Measurements from ENCODE around the gene TSPAN18. TPM values are rescaled to one million over a fixed set of nuclear protein-coding genes. Genes with fewer than 3 reads are reported as not detected.

The TSPAN18 gene
- total RNA-seq, 4 donors from 2014 or later, result 31.1 to 74.6 (median 34.7) TPM

GRCh38 chr11:44865866-44866272 is 139.1 kb downstream of the TSPAN18 start:
- WGBS, 2 donors (ENCODE audit: low coverage in 1 of 2), result 48% methylated on average over 4 of the region's 7 CpGs; no CpG with 5 or more reads in 1 of the 2 donors
- no peak overlapping the region for H3K4me3 ChIP-seq
- H3K27me3 ChIP-seq, result no peaks in the 10 kb centered on the region
- H3K4me1 ChIP-seq, result peaks cover 5 to 94% (median 8%) of the 10 kb centered on the region in 3 donors
- H3K27ac ChIP-seq, result peak overlapping the region; percentile 35 to 96 (median 85)
- TF ChIP-seq CTCF (IDR thresholded peaks at IDR 0.05), result peak in 1 of 4 experiments; percentile 28
- peak; percentile 7 for TF ChIP-seq POLR2AphosphoS5 (IDR thresholded peaks at IDR 0.05)
- no peak for TF ChIP-seq POLR2A (IDR thresholded peaks at IDR 0.05)
- no peak for TF ChIP-seq EP300 (IDR thresholded peaks at IDR 0.05)
- no peak for ATAC-seq
- H3K36me3 ChIP-seq, result no peaks in the 10 kb centered on the region
- no peaks in the 10 kb centered on the region for H3K9me3 ChIP-seq

- Histone ChIP-seq H3K4me1 (peaks cover 5 to 90% (median 8%) of the 10 kb centered on the region in 3 donors), H3K27ac (peak overlapping the region in 3 of 4 donors; percentile 78 to 96 (median 92)), H3K36me3 (peaks cover 0 to 2% of the 10 kb centered on the region in 2 donors), H3K4me3 (no peak overlapping the region), H3K9me3 (no peaks in the 10 kb centered on the region), H3K27me3 (no peaks in the 10 kb centered on the region)
- TF ChIP-seq POLR2A (IDR thresholded peaks at IDR 0.05) (no peak), CTCF (IDR thresholded peaks at IDR 0.05) (no peak), POLR2AphosphoS5 (IDR thresholded peaks at IDR 0.05) (no peak)
- WGBS, 2 donors (ENCODE audit: low coverage in 1 of 2), result 57% methylated on average over 3 of the region's 6 CpGs; no CpG with 5 or more reads in 1 of the 2 donors
- no peak for ATAC-seq
Measured at GRCh38 chr11:44866286-44866685, 139.5 kb downstream of the TSPAN18 start.

- no peaks in the 10 kb centered on the region for H3K9me3 ChIP-seq
- TF ChIP-seq POLR2A (IDR thresholded peaks at IDR 0.05) (no peak), POLR2AphosphoS5 (IDR thresholded peaks at IDR 0.05) (no peak), EP300 (IDR thresholded peaks at IDR 0.05) (no peak), CTCF (IDR thresholded peaks at IDR 0.05) (no peak)
- H3K27me3 ChIP-seq, result no peaks in the 10 kb centered on the region
- H3K4me1 ChIP-seq, result peaks cover 0 to 73% (median under 1%) of the 10 kb centered on the region in 3 donors
- peak overlapping the region; percentile 7 to 74 (median 64) for H3K27ac ChIP-seq
- H3K4me3 ChIP-seq, result no peak overlapping the region
- WGBS, 2 donors (ENCODE audit: low coverage in 1 of 2), result 88 to 90% methylated on average over 2 to 4 of the region's 6 CpGs
- no peak for ATAC-seq
- H3K36me3 ChIP-seq, result peaks cover 0 to 3% of the 10 kb centered on the region in 2 donors
Measured at GRCh38 chr11:44868021-44868420, 141.3 kb downstream of the TSPAN18 start.

GRCh38 chr11:44868455-44869421 is 142.0 kb downstream of the TSPAN18 start:
- H3K27ac ChIP-seq, result peak overlapping the region; percentile 7 to 74 (median 64)

More at GRCh38 chr11:44868455-44869421, 142.0 kb downstream of the TSPAN18 start:
- ATAC-seq, result no peak
- Histone ChIP-seq H3K9me3 (no peaks in the 10 kb centered on the region), H3K4me3 (no peak overlapping the region), H3K4me1 (peaks cover 0 to 65% (median 0%) of the 10 kb centered on the region in 3 donors), H3K27me3 (no peaks in the 10 kb centered on the region), H3K36me3 (peaks cover 0 to 3% of the 10 kb centered on the region in 2 donors)
- 65 to 100% methylated on average over 4 to 5 of the region's 14 CpGs for WGBS, 2 donors (ENCODE audit: low coverage in 1 of 2)
- TF ChIP-seq POLR2A (IDR thresholded peaks at IDR 0.05) (no peak), EP300 (IDR thresholded peaks at IDR 0.05) (no peak), POLR2AphosphoS5 (IDR thresholded peaks at IDR 0.05) (no peak), CTCF (IDR thresholded peaks at IDR 0.05) (no peak)

Measured in gastroesophageal sphincter (tissue), 4 donors.